GM19239 (cell line): ENCODE measurements around the gene FOSL1.

Experiments
- DNase-seq: peaks from one replicate; pipeline ENCODE4 v3.0.0; 2011; ENCODE audit warnings: low spot score; ENCODE audit not compliant: insufficient read length
- FAIRE-seq: peaks from 2 replicates; lab custom pipeline; 2011; peaks lifted over from hg19 to GRCh38; lab: Jason Lieb, UNC

The FOSL1 gene

GRCh38 chr11:65900125-65900898 lies at the start of gene FOSL1:
Gene FOSL1, minus strand, starts transcription at chr11:65900388. Its CDS starts 49 bp downstream, at chr11:65900339.
- FAIRE-seq (peak; percentile 18), DNase-seq (peak; percentile 76)

- FAIRE-seq, result no peak
- DNase-seq, result no peak
These were observed 47.5 kb upstream of the FOSL1 start for GRCh38 chr11:65947603-65948125.

GRCh38 chr11:65947133-65947532 lies 46.9 kb upstream of the FOSL1 start:
- no peak for FAIRE-seq
- DNase-seq, result no peak

- FAIRE-seq (no peak), DNase-seq (no peak)
These were observed 46.5 kb upstream of the FOSL1 start for GRCh38 chr11:65946655-65947054.

- FAIRE-seq, result no peak
- no peak for DNase-seq
These were observed 45.9 kb upstream of the FOSL1 start for GRCh38 chr11:65945941-65946558.

- no peak for FAIRE-seq
- no peak for DNase-seq
These were observed 45.3 kb upstream of the FOSL1 start, which contains the start of gene TSGA10IP for GRCh38 chr11:65945430-65945911. Gene TSGA10IP, plus strand, starts transcription at chr11:65945480. Its CDS starts 196 bp downstream, at chr11:65945676.

- no peak for DNase-seq
- FAIRE-seq, result no peak
These were observed 44.6 kb upstream of the FOSL1 start for GRCh38 chr11:65944767-65945166.

- no peak for FAIRE-seq
These were observed 44.0 kb upstream of the FOSL1 start for GRCh38 chr11:65944191-65944590.

GRCh38 chr11:65942531-65942930 lies 42.3 kb upstream of the FOSL1 start:
- no peak for FAIRE-seq
- no peak for DNase-seq

More at GRCh38 chr11:65944191-65944590, 44.0 kb upstream of the FOSL1 start:
- DNase-seq, result no peak

GRCh38 chr11:65941720-65942310 lies 41.6 kb upstream of the FOSL1 start:
- DNase-seq (no peak), FAIRE-seq (no peak)

GRCh38 chr11:65937766-65938165 lies 37.6 kb upstream of the FOSL1 start:
- FAIRE-seq, result no peak
- no peak for DNase-seq

- FAIRE-seq (no peak), DNase-seq (no peak)
These were observed 33.8 kb upstream of the FOSL1 start for GRCh38 chr11:65934014-65934413.

GRCh38 chr11:65932558-65932919 lies 32.4 kb upstream of the FOSL1 start:
- DNase-seq (no peak), FAIRE-seq (no peak)

- FAIRE-seq, result no peak
- no peak for DNase-seq
These were observed 31.8 kb upstream of the FOSL1 start for GRCh38 chr11:65931773-65932557.

- FAIRE-seq (peak; percentile 78), DNase-seq (no peak)
These were observed 28.5 kb upstream of the FOSL1 start for GRCh38 chr11:65928667-65929066.

GRCh38 chr11:65927904-65928397 lies 27.8 kb upstream of the FOSL1 start:
- DNase-seq (peak; percentile 83), FAIRE-seq (peak; percentile 97)

GRCh38 chr11:65925397-65925796 lies 25.2 kb upstream of the FOSL1 start:
- DNase-seq (no peak), FAIRE-seq (no peak)

GRCh38 chr11:65922565-65922964 lies 22.4 kb upstream of the FOSL1 start:
- no peak for FAIRE-seq
- no peak for DNase-seq

GRCh38 chr11:65921876-65922275 lies 21.7 kb upstream of the FOSL1 start:
- FAIRE-seq, result no peak
- no peak for DNase-seq

GRCh38 chr11:65921033-65921555 lies 20.9 kb upstream of the FOSL1 start:
- DNase-seq (no peak), FAIRE-seq (no peak)
